Measurements from ENCODE around the gene DDX24.

Gene DDX24

GRCh38 chr14:94117856-94118255, 36.9 kb upstream of the DDX24 start:
- no peak overlapping the region for H3K14ac ChIP-seq (ENCODE audit: low read length)
- H3K9me3 ChIP-seq (ENCODE audit: insufficient read depth, low read depth, low read length) = peaks cover 4% of the 10 kb centered on the region
- H2AK5ac ChIP-seq (ENCODE audit: low read length) = no peak overlapping the region
- H3K79me2 ChIP-seq (ENCODE audit: control insufficient read depth, insufficient read depth, low read length, poor library complexity) = no peaks in the 10 kb centered on the region
- no peak overlapping the region for H2BK5ac ChIP-seq (ENCODE audit: low read depth, low read length, poor library complexity)
- no peak overlapping the region for H3K18ac ChIP-seq (ENCODE audit: low read length)
- no peak overlapping the region for H4K91ac ChIP-seq (ENCODE audit: low read depth, low read length)
- WGBS (ENCODE audit: extremely low coverage, insufficient coverage, insufficient read length) = no CpG with 5 or more reads among the region's 9 CpGs
- no peaks in the 10 kb centered on the region for H3K4me1 ChIP-seq (ENCODE audit: control insufficient read depth in 1 of 2, insufficient read depth in 2 of 2, low read length in 2 of 2)
- H3K27ac ChIP-seq (ENCODE audit: low read depth, low read length) = no peak overlapping the region
- no peaks in the 10 kb centered on the region for H3K36me3 ChIP-seq (ENCODE audit: control insufficient read depth in 1 of 2, insufficient read depth in 2 of 2, low read length in 2 of 2)
- DNase-seq = no peak
- no peaks in the 10 kb centered on the region for H3K79me1 ChIP-seq (ENCODE audit: low read length)
- no peak overlapping the region for H4K12ac ChIP-seq (ENCODE audit: low read depth, low read length)
- no peak overlapping the region for H3K9ac ChIP-seq (ENCODE audit: low read length)
- H3K23ac ChIP-seq (ENCODE audit: low read length) = no peak overlapping the region
- H3K4me3 ChIP-seq (ENCODE audit: low read depth, low read length) = no peak overlapping the region
- H2BK120ac ChIP-seq (ENCODE audit: insufficient read depth, low read length, poor library complexity) = no peak overlapping the region
- H2BK12ac ChIP-seq (ENCODE audit: low read length) = no peak overlapping the region
- H2AFZ ChIP-seq (ENCODE audit: insufficient read depth, low read length, poor library complexity) = no peak overlapping the region
- H3K27me3 ChIP-seq (ENCODE audit: insufficient read depth, low read length) = no peaks in the 10 kb centered on the region
- no peak overlapping the region for H3K4ac ChIP-seq (ENCODE audit: low read depth, low read length)
- H4K8ac ChIP-seq (ENCODE audit: low read depth, low read length) = no peak overlapping the region
- H3K4me2 ChIP-seq (ENCODE audit: low read length) = no peak overlapping the region

GRCh38 chr14:94116701-94117100, 35.7 kb upstream of the DDX24 start:
- Histone ChIP-seq H3K36me3 (ENCODE audit: control insufficient read depth in 1 of 2, insufficient read depth in 2 of 2, low read length in 2 of 2) (no peaks in the 10 kb centered on the region), H2BK5ac (ENCODE audit: low read depth, low read length, poor library complexity) (no peak overlapping the region), H2AK5ac (ENCODE audit: low read length) (no peak overlapping the region), H2BK120ac (ENCODE audit: insufficient read depth, low read length, poor library complexity) (no peak overlapping the region), H3K4me2 (ENCODE audit: low read length) (no peak overlapping the region), H3K23ac (ENCODE audit: low read length) (no peak overlapping the region), H3K14ac (ENCODE audit: low read length) (no peak overlapping the region), H3K79me1 (ENCODE audit: low read length) (no peaks in the 10 kb centered on the region), H4K91ac (ENCODE audit: low read depth, low read length) (no peak overlapping the region), H3K4me1 (ENCODE audit: control insufficient read depth in 1 of 2, insufficient read depth in 2 of 2, low read length in 2 of 2) (no peaks in the 10 kb centered on the region), H3K79me2 (ENCODE audit: control insufficient read depth, insufficient read depth, low read length, poor library complexity) (no peaks in the 10 kb centered on the region), H4K8ac (ENCODE audit: low read depth, low read length) (no peak overlapping the region), H3K18ac (ENCODE audit: low read length) (no peak overlapping the region), H3K9me3 (ENCODE audit: insufficient read depth, low read depth, low read length) (peaks cover 4% of the 10 kb centered on the region), H3K4ac (ENCODE audit: low read depth, low read length) (no peak overlapping the region), H3K4me3 (ENCODE audit: low read depth, low read length) (no peak overlapping the region), H3K9ac (ENCODE audit: low read length) (no peak overlapping the region), H3K27me3 (ENCODE audit: insufficient read depth, low read length) (no peaks in the 10 kb centered on the region), H2AFZ (ENCODE audit: insufficient read depth, low read length, poor library complexity) (no peak overlapping the region), H2BK12ac (ENCODE audit: low read length) (no peak overlapping the region), H3K27ac (ENCODE audit: low read depth, low read length) (no peak overlapping the region), H4K12ac (ENCODE audit: low read depth, low read length) (no peak overlapping the region)
- WGBS (ENCODE audit: extremely low coverage, insufficient coverage, insufficient read length) = no CpG with 5 or more reads among the region's 10 CpGs
- DNase-seq = no peak

- H2AFZ ChIP-seq (ENCODE audit: insufficient read depth, low read length, poor library complexity) = no peak overlapping the region
- no peak overlapping the region for H2AK5ac ChIP-seq (ENCODE audit: low read length)
- H3K4ac ChIP-seq (ENCODE audit: low read depth, low read length) = no peak overlapping the region
- H3K27me3 ChIP-seq (ENCODE audit: insufficient read depth, low read length) = no peaks in the 10 kb centered on the region
- no peak overlapping the region for H3K9ac ChIP-seq (ENCODE audit: low read length)
- no peak overlapping the region for H3K14ac ChIP-seq (ENCODE audit: low read length)
- no peak overlapping the region for H4K91ac ChIP-seq (ENCODE audit: low read depth, low read length)
- no peak overlapping the region for H3K18ac ChIP-seq (ENCODE audit: low read length)
- H3K4me1 ChIP-seq (ENCODE audit: control insufficient read depth in 1 of 2, insufficient read depth in 2 of 2, low read length in 2 of 2) = no peaks in the 10 kb centered on the region
- no peak overlapping the region for H3K27ac ChIP-seq (ENCODE audit: low read depth, low read length)
- H3K23ac ChIP-seq (ENCODE audit: low read length) = no peak overlapping the region
- no peaks in the 10 kb centered on the region for H3K79me2 ChIP-seq (ENCODE audit: control insufficient read depth, insufficient read depth, low read length, poor library complexity)
- H4K12ac ChIP-seq (ENCODE audit: low read depth, low read length) = no peak overlapping the region
- H2BK12ac ChIP-seq (ENCODE audit: low read length) = no peak overlapping the region
- no peak overlapping the region for H2BK5ac ChIP-seq (ENCODE audit: low read depth, low read length, poor library complexity)
- H3K9me3 ChIP-seq (ENCODE audit: insufficient read depth, low read depth, low read length) = peaks cover 3% of the 10 kb centered on the region
- H3K79me1 ChIP-seq (ENCODE audit: low read length) = no peaks in the 10 kb centered on the region
- no peak overlapping the region for H3K4me2 ChIP-seq (ENCODE audit: low read length)
- H2BK120ac ChIP-seq (ENCODE audit: insufficient read depth, low read length, poor library complexity) = no peak overlapping the region
- no CpG with 5 or more reads among the region's 15 CpGs for WGBS (ENCODE audit: extremely low coverage, insufficient coverage, insufficient read length)
- no peak overlapping the region for H4K8ac ChIP-seq (ENCODE audit: low read depth, low read length)
- no peak for DNase-seq
- H3K36me3 ChIP-seq (ENCODE audit: control insufficient read depth in 1 of 2, insufficient read depth in 2 of 2, low read length in 2 of 2) = no peaks in the 10 kb centered on the region
- no peak overlapping the region for H3K4me3 ChIP-seq (ENCODE audit: low read depth, low read length)
Measured at GRCh38 chr14:94115631-94116030, 34.6 kb upstream of the DDX24 start.

GRCh38 chr14:94115058-94115591, 34.1 kb upstream of the DDX24 start:
- Histone ChIP-seq H2BK12ac (ENCODE audit: low read length) (no peak overlapping the region), H3K9ac (ENCODE audit: low read length) (no peak overlapping the region), H3K9me3 (ENCODE audit: insufficient read depth, low read depth, low read length) (peaks cover 2% of the 10 kb centered on the region), H2AK5ac (ENCODE audit: low read length) (no peak overlapping the region), H3K23ac (ENCODE audit: low read length) (no peak overlapping the region), H2AFZ (ENCODE audit: insufficient read depth, low read length, poor library complexity) (no peak overlapping the region), H4K12ac (ENCODE audit: low read depth, low read length) (no peak overlapping the region), H3K36me3 (ENCODE audit: control insufficient read depth in 1 of 2, insufficient read depth in 2 of 2, low read length in 2 of 2) (no peaks in the 10 kb centered on the region), H3K79me1 (ENCODE audit: low read length) (no peaks in the 10 kb centered on the region), H4K91ac (ENCODE audit: low read depth, low read length) (no peak overlapping the region), H3K18ac (ENCODE audit: low read length) (no peak overlapping the region), H3K27ac (ENCODE audit: low read depth, low read length) (no peak overlapping the region), H3K14ac (ENCODE audit: low read length) (no peak overlapping the region), H3K79me2 (ENCODE audit: control insufficient read depth, insufficient read depth, low read length, poor library complexity) (no peaks in the 10 kb centered on the region), H4K8ac (ENCODE audit: low read depth, low read length) (no peak overlapping the region), H3K4me1 (ENCODE audit: control insufficient read depth in 1 of 2, insufficient read depth in 2 of 2, low read length in 2 of 2) (no peaks in the 10 kb centered on the region), H3K4ac (ENCODE audit: low read depth, low read length) (no peak overlapping the region), H2BK5ac (ENCODE audit: low read depth, low read length, poor library complexity) (no peak overlapping the region), H3K4me3 (ENCODE audit: low read depth, low read length) (no peak overlapping the region), H3K4me2 (ENCODE audit: low read length) (no peak overlapping the region), H3K27me3 (ENCODE audit: insufficient read depth, low read length) (no peaks in the 10 kb centered on the region), H2BK120ac (ENCODE audit: insufficient read depth, low read length, poor library complexity) (no peak overlapping the region)
- no CpG with 5 or more reads among the region's 4 CpGs for WGBS (ENCODE audit: extremely low coverage, insufficient coverage, insufficient read length)
- no peak for DNase-seq
